Measurements from ENCODE around the gene GALNT3.
A peak's percentile ranks its signal among the peaks of the same experiment; 100 is the strongest.

Gene GALNT3

GRCh38 chr2:165825041-165825440 lies 31.0 kb upstream of the GALNT3 start:
- Histone ChIP-seq H3K79me2 (ENCODE audit: low read length) (no peaks in the 10 kb centered on the region), H3K36me3 (replicated peaks; ENCODE audit: insufficient read depth, low read length) (no peaks in the 10 kb centered on the region), H3K4me1 (ENCODE audit: low read length) (peaks cover 11% of the 10 kb centered on the region), H3K27me3 (replicated peaks; ENCODE audit: insufficient read depth, low read length) (no peaks in the 10 kb centered on the region), H3K9me2 (replicated peaks; ENCODE audit: insufficient read depth, low read length) (no peaks in the 10 kb centered on the region), H3K27ac (ENCODE audit: low read length) (no peak overlapping the region), H2AFZ (ENCODE audit: low read length) (no peak overlapping the region), H3K4me2 (ENCODE audit: low read depth, low read length) (no peak overlapping the region), H3F3A (ENCODE audit: insufficient read depth, low read length) (no peaks in the 10 kb centered on the region; the same call in 1 of the 2 replicates), H3K9ac (ENCODE audit: low read length) (no peak overlapping the region), H3K4me3 (ENCODE audit: low read length) (no peak overlapping the region), H4K20me1 (ENCODE audit: insufficient read depth, low read length) (no peaks in the 10 kb centered on the region), H3K9me3 (replicated peaks; ENCODE audit: insufficient read depth, low read length) (no peaks in the 10 kb centered on the region)
- no peak for DNase-seq
- TF ChIP-seq EZH2 (optimal IDR thresholded peaks at IDR 0.05; ENCODE audit: low read depth, low read length): no peak
- no peak for TF ChIP-seq CTCF (IDR thresholded peaks at IDR 0.05; ENCODE audit: low read length)
- no peak for TF ChIP-seq EZH2phosphoT487 (IDR thresholded peaks at IDR 0.05; ENCODE audit: low read length)

GRCh38 chr2:165820296-165820695 lies 26.2 kb upstream of the GALNT3 start:
- no peaks in the 10 kb centered on the region for H3F3A ChIP-seq (ENCODE audit: insufficient read depth, low read length)
- H3K4me1 ChIP-seq (ENCODE audit: low read length): no peaks in the 10 kb centered on the region
- H3K4me3 ChIP-seq (ENCODE audit: low read length): no peak overlapping the region
- no peak overlapping the region for H3K9ac ChIP-seq (ENCODE audit: low read length)
- H3K27me3 ChIP-seq (replicated peaks; ENCODE audit: insufficient read depth, low read length): no peaks in the 10 kb centered on the region
- no peak overlapping the region for H2AFZ ChIP-seq (ENCODE audit: low read length)
- H3K36me3 ChIP-seq (replicated peaks; ENCODE audit: insufficient read depth, low read length): no peaks in the 10 kb centered on the region
- H3K4me2 ChIP-seq (ENCODE audit: low read depth, low read length): no peak overlapping the region
- DNase-seq: no peak
- H3K79me2 ChIP-seq (ENCODE audit: low read length): no peaks in the 10 kb centered on the region
- H3K9me2 ChIP-seq (replicated peaks; ENCODE audit: insufficient read depth, low read length): no peaks in the 10 kb centered on the region
- TF ChIP-seq EZH2phosphoT487 (IDR thresholded peaks at IDR 0.05; ENCODE audit: low read length) (no peak), CTCF (IDR thresholded peaks at IDR 0.05; ENCODE audit: low read length) (no peak), EZH2 (optimal IDR thresholded peaks at IDR 0.05; ENCODE audit: low read depth, low read length) (no peak)
- H3K27ac ChIP-seq (ENCODE audit: low read length): no peak overlapping the region
- no peaks in the 10 kb centered on the region for H4K20me1 ChIP-seq (ENCODE audit: insufficient read depth, low read length)
- H3K9me3 ChIP-seq (replicated peaks; ENCODE audit: insufficient read depth, low read length): no peaks in the 10 kb centered on the region

GRCh38 chr2:165818920-165819319 lies 24.9 kb upstream of the GALNT3 start:
- H3F3A ChIP-seq (ENCODE audit: insufficient read depth, low read length): no peaks in the 10 kb centered on the region
- no peaks in the 10 kb centered on the region for H3K9me3 ChIP-seq (replicated peaks; ENCODE audit: insufficient read depth, low read length)
- no peak overlapping the region for H3K9ac ChIP-seq (ENCODE audit: low read length)
- H2AFZ ChIP-seq (ENCODE audit: low read length): no peak overlapping the region
- no peaks in the 10 kb centered on the region for H3K4me1 ChIP-seq (ENCODE audit: low read length)
- no peak overlapping the region for H3K27ac ChIP-seq (ENCODE audit: low read length)
- H3K9me2 ChIP-seq (replicated peaks; ENCODE audit: insufficient read depth, low read length): no peaks in the 10 kb centered on the region
- TF ChIP-seq EZH2 (optimal IDR thresholded peaks at IDR 0.05; ENCODE audit: low read depth, low read length) (no peak), EZH2phosphoT487 (IDR thresholded peaks at IDR 0.05; ENCODE audit: low read length) (no peak), CTCF (IDR thresholded peaks at IDR 0.05; ENCODE audit: low read length) (no peak)
- no peak overlapping the region for H3K4me3 ChIP-seq (ENCODE audit: low read length)
- no peaks in the 10 kb centered on the region for H3K79me2 ChIP-seq (ENCODE audit: low read length)
- no peaks in the 10 kb centered on the region for H3K27me3 ChIP-seq (replicated peaks; ENCODE audit: insufficient read depth, low read length)
- H3K36me3 ChIP-seq (replicated peaks; ENCODE audit: insufficient read depth, low read length): no peaks in the 10 kb centered on the region
- DNase-seq: no peak
- no peaks in the 10 kb centered on the region for H4K20me1 ChIP-seq (ENCODE audit: insufficient read depth, low read length)
- peak overlapping the region; percentile 6; the same call in 1 of the 2 replicates for H3K4me2 ChIP-seq (ENCODE audit: low read depth, low read length)
